IPS DF 6.9 (cell line): Measurements from ENCODE around the gene ARTN.
A peak's percentile ranks its signal among the peaks of the same experiment; 100 is the strongest.

Source experiments
- DNase-seq: peaks from one replicate; pipeline ENCODE4 v3.0.0-alpha.2; 2013; ENCODE audit warnings: low read depth, low spot score
- H3K27ac ChIP-seq: one replicate; pipeline ENCODE4 v1.5.1; 2013; ENCODE audit warnings: low read length, control low read depth
- H3K27me3 ChIP-seq: 2 replicates; pipeline ENCODE4 v1.6.1; 2013; ENCODE audit warnings: mild to moderate bottlenecking, low read length; ENCODE audit not compliant: control insufficient read depth, insufficient read depth
- H3K36me3 ChIP-seq: 2 replicates; pipeline ENCODE4 v1.6.1; 2013; ENCODE audit warnings: low read length; ENCODE audit not compliant: control insufficient read depth, insufficient read depth
- H3K4me1 ChIP-seq: 2 replicates; pipeline ENCODE4 v1.6.1; 2013; ENCODE audit warnings: low read length; ENCODE audit not compliant: control insufficient read depth, insufficient read depth
- H3K4me3 ChIP-seq: 2 replicates; pipeline ENCODE4 v1.5.1; 2013; ENCODE audit warnings: mild to moderate bottlenecking, low read length
- H3K9me3 ChIP-seq: 2 replicates; pipeline ENCODE4 v1.6.1; 2013; ENCODE audit warnings: low read length, inconsistent platforms; ENCODE audit not compliant: control insufficient read depth, insufficient read depth
- WGBS: extraction: QIAGEN DNeasy Blood & Tissue Kit; methylation state at CpG from one replicate; pipeline ENCODE4 v1.1.7; 2013; ENCODE audit warnings: mixed read lengths, missing lambda C conversion rate; ENCODE audit not compliant: insufficient read length, insufficient coverage; 5-methylcytosine and 5-hydroxymethylcytosine counted together

ARTN gene

GRCh38 chr1:43960798-43961197 lies 27.2 kb downstream of the ARTN start:
- Histone ChIP-seq H3K27me3 (no peaks in the 10 kb centered on the region), H3K27ac (no peak overlapping the region), H3K4me1 (no peaks in the 10 kb centered on the region), H3K4me3 (no peak overlapping the region), H3K36me3 (0 out of 2 replicates have a peak, but pooled peaks cover 9% of the 10 kb centered on the region), H3K9me3 (no peaks in the 10 kb centered on the region)
- no CpG with 5 or more reads among the region's 8 CpGs for WGBS
- DNase-seq = no peak

GRCh38 chr1:43961692-43962091 lies 28.1 kb downstream of the ARTN start:
- no peaks in the 10 kb centered on the region for H3K9me3 ChIP-seq
- H3K4me3 ChIP-seq = no peak overlapping the region
- DNase-seq = no peak
- no CpG with 5 or more reads among the region's 3 CpGs for WGBS
- no peaks in the 10 kb centered on the region for H3K4me1 ChIP-seq
- no peaks in the 10 kb centered on the region for H3K27me3 ChIP-seq
- H3K27ac ChIP-seq = no peak overlapping the region
- 0 out of 2 replicates have a peak, but pooled peaks cover 9% of the 10 kb centered on the region for H3K36me3 ChIP-seq

GRCh38 chr1:43962324-43962723 lies 28.7 kb downstream of the ARTN start:
- WGBS = no CpG with 5 or more reads among the region's 2 CpGs
- Histone ChIP-seq H3K27ac (no peak overlapping the region), H3K4me1 (no peaks in the 10 kb centered on the region), H3K4me3 (no peak overlapping the region), H3K27me3 (no peaks in the 10 kb centered on the region), H3K36me3 (peaks cover 7% of the 10 kb centered on the region; the same call in 1 of the 2 replicates), H3K9me3 (no peaks in the 10 kb centered on the region)
- no peak for DNase-seq

- H3K4me3 ChIP-seq = no peak overlapping the region
- H3K27ac ChIP-seq = no peak overlapping the region
- no peaks in the 10 kb centered on the region for H3K27me3 ChIP-seq
- H3K4me1 ChIP-seq = no peaks in the 10 kb centered on the region
- WGBS = no CpG with 5 or more reads among the region's 3 CpGs
- DNase-seq = no peak
- no peaks in the 10 kb centered on the region for H3K9me3 ChIP-seq
- no peaks in the 10 kb centered on the region; the same call in 1 of the 2 replicates for H3K36me3 ChIP-seq
These were observed 29.4 kb downstream of the ARTN start for GRCh38 chr1:43963006-43963405.

GRCh38 chr1:43963890-43964289 lies 30.3 kb downstream of the ARTN start:
- Histone ChIP-seq H3K4me1 (no peaks in the 10 kb centered on the region), H3K9me3 (no peaks in the 10 kb centered on the region), H3K4me3 (no peak overlapping the region), H3K27ac (no peak overlapping the region), H3K27me3 (no peaks in the 10 kb centered on the region), H3K36me3 (no peaks in the 10 kb centered on the region; the same call in 1 of the 2 replicates)
- no CpG with 5 or more reads among the region's 5 CpGs for WGBS
- no peak for DNase-seq

GRCh38 chr1:43965316-43965715 lies 31.7 kb downstream of the ARTN start:
- Histone ChIP-seq H3K36me3 (no peaks in the 10 kb centered on the region; the same call in 1 of the 2 replicates), H3K4me1 (no peaks in the 10 kb centered on the region), H3K27ac (no peak overlapping the region), H3K4me3 (no peak overlapping the region), H3K27me3 (no peaks in the 10 kb centered on the region), H3K9me3 (no peaks in the 10 kb centered on the region)
- DNase-seq = no peak
- WGBS = 100% methylated on average over 2 of the region's 3 CpGs

- H3K4me3 ChIP-seq = no peak overlapping the region
- H3K27me3 ChIP-seq = no peaks in the 10 kb centered on the region
- no peak for DNase-seq
- H3K4me1 ChIP-seq = 0 out of 2 replicates have a peak, but pooled peaks cover 1% of the 10 kb centered on the region
- no peak overlapping the region for H3K27ac ChIP-seq
- no peaks in the 10 kb centered on the region for H3K9me3 ChIP-seq
- peaks cover 8% of the 10 kb centered on the region for H3K36me3 ChIP-seq
- no CpG with 5 or more reads among the region's 6 CpGs for WGBS
These were observed 34.8 kb downstream of the ARTN start for GRCh38 chr1:43968348-43968948.

GRCh38 chr1:43969416-43969745 lies 35.8 kb downstream of the ARTN start:
- H3K4me3 ChIP-seq = no peak overlapping the region
- no peak overlapping the region for H3K27ac ChIP-seq
- no peaks in the 10 kb centered on the region for H3K27me3 ChIP-seq
- peaks cover 8% of the 10 kb centered on the region for H3K36me3 ChIP-seq
- H3K9me3 ChIP-seq = no peaks in the 10 kb centered on the region
- no CpG with 5 or more reads among the region's 7 CpGs for WGBS
- 0 out of 2 replicates have a peak, but pooled peaks cover 1% of the 10 kb centered on the region for H3K4me1 ChIP-seq
- no peak for DNase-seq

GRCh38 chr1:43969746-43970466 lies 36.3 kb downstream of the ARTN start, which contains the start of gene DPH2:
Gene DPH2, plus strand, starts transcription at chr1:43970010. Its CDS starts 166 bp downstream, at chr1:43970176.
- 0 out of 2 replicates have a peak, but pooled peaks cover 1% of the 10 kb centered on the region for H3K4me1 ChIP-seq
- peak; percentile 98 for DNase-seq
- H3K9me3 ChIP-seq = no peaks in the 10 kb centered on the region
- WGBS = no CpG with 5 or more reads among the region's 47 CpGs
- peaks cover 8% of the 10 kb centered on the region for H3K36me3 ChIP-seq
- peak within 1 kb of the TSS; percentile 96 for H3K4me3 ChIP-seq
- H3K27me3 ChIP-seq = no peaks in the 10 kb centered on the region
- no peak within 1 kb of the TSS for H3K27ac ChIP-seq

- H3K9me3 ChIP-seq = no peaks in the 10 kb centered on the region
- no peak for DNase-seq
- no peak overlapping the region for H3K27ac ChIP-seq
- WGBS = no CpG with 5 or more reads among the region's 5 CpGs
- peaks cover 8% of the 10 kb centered on the region for H3K36me3 ChIP-seq
- no peaks in the 10 kb centered on the region for H3K27me3 ChIP-seq
- peak overlapping the region; percentile 96 for H3K4me3 ChIP-seq
- 0 out of 2 replicates have a peak, but pooled peaks cover 1% of the 10 kb centered on the region for H3K4me1 ChIP-seq
These were observed 36.9 kb downstream of the ARTN start for GRCh38 chr1:43970502-43970901.
